Liver (tissue), 9 donors: ENCODE data around the gene TMOD2. TPM values are rescaled to one million over a fixed set of nuclear protein-coding genes. Genes with fewer than 3 reads are reported as not detected.

Experiments
- DNase-seq: peaks from one replicate; pipeline ENCODE4 v3.0.0-alpha.2; 2017; ENCODE audit warnings: low spot score
- H3K27ac ChIP-seq, 2 donors: one replicate each; pipeline ENCODE4 v1.7.0; 2013; ENCODE audit warnings: inconsistent platforms in 2 of 2, low read length in 2 of 2, control low read depth in 1 of 2, low read depth in 1 of 2, mild to moderate bottlenecking in 1 of 2
- H3K27me3 ChIP-seq, 4 donors: one replicate each; pipeline versions ENCODE4 v1.6.1 to v1.7.0; 2013; ENCODE audit warnings: low read length in 3 of 4, inconsistent platforms in 1 of 4, mild to moderate bottlenecking in 1 of 4, moderate library complexity in 1 of 4; ENCODE audit not compliant: control insufficient read depth in 4 of 4, insufficient read depth in 4 of 4
- H3K36me3 ChIP-seq, 4 donors: one replicate each; pipeline versions ENCODE4 v1.6.1 to v1.7.0; 2013; ENCODE audit warnings: low read length in 3 of 4, mild to moderate bottlenecking in 3 of 4, low read depth in 1 of 4, moderate library complexity in 1 of 4; ENCODE audit not compliant: control insufficient read depth in 4 of 4, insufficient read depth in 3 of 4
- H3K4me1 ChIP-seq, 4 donors: one replicate each; pipeline versions ENCODE4 v1.6.1 to v1.7.0; 2013; ENCODE audit warnings: low read length in 3 of 4, mild to moderate bottlenecking in 3 of 4, moderate library complexity in 1 of 4; ENCODE audit not compliant: control insufficient read depth in 4 of 4, insufficient read depth in 4 of 4
- H3K4me3 ChIP-seq, 3 donors: one replicate each; pipeline versions ENCODE4 v1.6.1 to v1.7.0; 2013; ENCODE audit warnings: low read length in 3 of 3, control low read depth in 1 of 3, low read depth in 1 of 3, mild to moderate bottlenecking in 1 of 3
- H3K9ac ChIP-seq, 2 donors: one replicate each; pipeline ENCODE4 v1.7.0; 2013; ENCODE audit warnings: low read length in 2 of 2, mild to moderate bottlenecking in 2 of 2, moderate library complexity in 2 of 2, control low read depth in 1 of 2, low read depth in 1 of 2
- H3K9me3 ChIP-seq, 4 donors: one replicate each; pipeline versions ENCODE4 v1.6.1 to v1.7.0; 2013; ENCODE audit warnings: low read length in 3 of 4; ENCODE audit not compliant: control insufficient read depth in 4 of 4
- EGR1 ChIP-seq, 2 donors: IDR thresholded peaks; 2 replicates each; pipeline ENCODE4 v1.6.1; 2016 to 2018; ENCODE audit warnings: antibody characterized with exemption in 2 of 2, low read depth in 2 of 2
- FOXA2 ChIP-seq: IDR thresholded peaks from 2 replicates; pipeline ENCODE4 v1.6.1; 2016; ENCODE audit warnings: antibody characterized with exemption
- HNF4A ChIP-seq, 2 donors: conservative IDR thresholded peaks; 2 replicates each; pipeline ENCODE4 v1.6.1; 2016; ENCODE audit warnings: antibody characterized with exemption in 2 of 2, mild to moderate bottlenecking in 2 of 2
- HNF4G ChIP-seq: IDR thresholded peaks from 2 replicates; pipeline ENCODE4 v1.6.1; 2016; ENCODE audit warnings: antibody characterized with exemption
- JUND ChIP-seq, 2 donors: IDR thresholded peaks; 2 replicates each; pipeline ENCODE4 v1.6.1; 2016; ENCODE audit warnings: antibody characterized with exemption in 2 of 2
- NR2F2 ChIP-seq: IDR thresholded peaks from 2 replicates; pipeline ENCODE4 v1.6.1; 2016; ENCODE audit warnings: antibody characterized with exemption
- RXRA ChIP-seq, 2 donors: IDR thresholded peaks; 2 replicates each; pipeline ENCODE4 v1.6.1; 2017 to 2018; ENCODE audit warnings: antibody characterized with exemption in 2 of 2, mild to moderate bottlenecking in 1 of 2
- TAF1 ChIP-seq: conservative IDR thresholded peaks from 2 replicates; pipeline ENCODE4 v1.6.1; 2016; ENCODE audit warnings: antibody characterized with exemption, mild to moderate bottlenecking
- YY1 ChIP-seq: IDR thresholded peaks from 2 replicates; pipeline ENCODE4 v1.6.1; 2016; ENCODE audit warnings: antibody characterized with exemption, mild to moderate bottlenecking
- WGBS: extraction: QIAGEN DNeasy Blood & Tissue Kit; methylation state at CpG from one replicate; pipeline ENCODE4 v1.1.7; 2013; 5-methylcytosine and 5-hydroxymethylcytosine counted together
- polyA plus RNA-seq, 2 donors: library from polyadenylated mRNA; stranded (reverse) in 1 of 2; unstranded in 1 of 2; fragments of 200-250 nt in 1 of 2; fragments of >200 nt in 1 of 2; fragmentation: Nextera tagmentation in 1 of 2; extraction: Ambion mirVana in 1 of 2; gene quantifications; one replicate each; pipeline versions ENCODE4 v1.2.1 to v1.2.3, GENCODE V29; 2013 to 2015
- total RNA-seq, 2 donors: library from RNA; depleted of rRNA; stranded (reverse); fragments of >200 nt; gene quantifications; one replicate each; pipeline ENCODE4 v1.2.3, GENCODE V29; 2014
- TF ChIP-seq, protein P1 (sequence below): IDR thresholded peaks from 2 replicates; pipeline ENCODE4 v1.6.1; 2016; ENCODE audit warnings: antibody characterized with exemption
- TF ChIP-seq, protein P2 (sequence below): IDR thresholded peaks from 2 replicates; pipeline ENCODE4 v1.6.1; 2016; ENCODE audit warnings: antibody characterized with exemption
- TF ChIP-seq, protein P3 (sequence below): fragments of 150-350 bp; IDR thresholded peaks from 2 replicates; pipeline ENCODE4 v1.5.1; 2017; ENCODE audit warnings: improper control_type of control experiment, low read depth, low read length; ENCODE audit not compliant: missing input control
- TF ChIP-seq, protein P4 (sequence below): IDR thresholded peaks from 2 replicates; pipeline ENCODE4 v1.6.1; 2016; ENCODE audit warnings: antibody characterized with exemption, mild to moderate bottlenecking
- TF ChIP-seq, protein P5 (sequence below): IDR thresholded peaks from 2 replicates; pipeline ENCODE4 v1.6.1; 2016; ENCODE audit warnings: antibody characterized with exemption
- donor health status: healthy.
- donor health status: healthy.
- donor health status: healthy.
- donor health status: healthy.
- donor health status: healthy.

TMOD2 gene
- total and polyA plus RNA-seq, 4 donors = 0.46 to 2.1 (median 1.1) TPM

DNA sequence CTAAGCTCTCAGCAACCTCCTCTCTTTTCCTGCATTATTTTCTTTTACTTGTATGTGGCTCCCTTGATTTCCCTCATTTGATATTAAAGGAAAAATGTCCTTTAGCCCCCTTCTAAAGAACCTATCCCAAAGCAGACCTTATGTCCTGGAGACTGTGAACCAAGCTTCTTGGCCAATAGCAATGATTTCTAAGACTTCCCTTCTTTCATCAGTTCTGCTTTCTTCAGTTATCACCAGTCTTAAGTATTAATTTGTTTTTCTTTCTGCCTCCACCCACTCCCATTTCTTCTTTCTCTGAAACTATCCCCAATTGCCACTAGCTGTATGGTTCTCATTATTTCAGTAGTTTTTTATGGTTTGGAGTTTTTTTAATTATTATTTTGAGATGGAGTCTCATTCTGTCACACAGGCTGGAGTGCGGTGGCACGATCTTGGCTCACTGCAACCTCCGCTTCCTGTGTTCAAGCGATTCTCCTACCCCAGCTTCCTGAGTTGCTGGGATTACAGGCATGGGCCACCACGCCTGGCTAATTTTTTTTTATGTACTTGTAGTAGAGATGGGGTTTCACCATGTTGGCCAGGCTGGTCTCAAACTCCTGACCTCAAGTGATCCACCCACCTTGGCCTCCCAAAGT is 90.1 kb downstream of the TMOD2 start:
- 71% methylated on average over 5 of the region's 5 CpGs for WGBS
- H3K9me3 ChIP-seq = no peaks in the 10 kb centered on the region
- no peak overlapping the region for H3K9ac ChIP-seq
- no peak overlapping the region for H3K4me3 ChIP-seq
- TF ChIP-seq, protein P1, sequence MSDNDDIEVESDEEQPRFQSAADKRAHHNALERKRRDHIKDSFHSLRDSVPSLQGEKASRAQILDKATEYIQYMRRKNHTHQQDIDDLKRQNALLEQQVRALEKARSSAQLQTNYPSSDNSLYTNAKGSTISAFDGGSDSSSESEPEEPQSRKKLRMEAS = no peak
- TF ChIP-seq YY1 (no peak), NR2F2 (no peak), TAF1 (no peak), HNF4G (no peak), JUND (IDR thresholded peaks at IDR 0.05) (no peak), FOXA2 (no peak), EGR1 (IDR thresholded peaks at IDR 0.05; ENCODE audit: low read depth in 2 of 2) (no peak), HNF4A (conservative IDR thresholded peaks at IDR 0.05) (no peak), RXRA (IDR thresholded peaks at IDR 0.05) (no peak)
- TF ChIP-seq, protein P2, sequence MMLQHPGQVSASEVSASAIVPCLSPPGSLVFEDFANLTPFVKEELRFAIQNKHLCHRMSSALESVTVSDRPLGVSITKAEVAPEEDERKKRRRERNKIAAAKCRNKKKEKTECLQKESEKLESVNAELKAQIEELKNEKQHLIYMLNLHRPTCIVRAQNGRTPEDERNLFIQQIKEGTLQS = no peak
- TF ChIP-seq, protein P3, sequence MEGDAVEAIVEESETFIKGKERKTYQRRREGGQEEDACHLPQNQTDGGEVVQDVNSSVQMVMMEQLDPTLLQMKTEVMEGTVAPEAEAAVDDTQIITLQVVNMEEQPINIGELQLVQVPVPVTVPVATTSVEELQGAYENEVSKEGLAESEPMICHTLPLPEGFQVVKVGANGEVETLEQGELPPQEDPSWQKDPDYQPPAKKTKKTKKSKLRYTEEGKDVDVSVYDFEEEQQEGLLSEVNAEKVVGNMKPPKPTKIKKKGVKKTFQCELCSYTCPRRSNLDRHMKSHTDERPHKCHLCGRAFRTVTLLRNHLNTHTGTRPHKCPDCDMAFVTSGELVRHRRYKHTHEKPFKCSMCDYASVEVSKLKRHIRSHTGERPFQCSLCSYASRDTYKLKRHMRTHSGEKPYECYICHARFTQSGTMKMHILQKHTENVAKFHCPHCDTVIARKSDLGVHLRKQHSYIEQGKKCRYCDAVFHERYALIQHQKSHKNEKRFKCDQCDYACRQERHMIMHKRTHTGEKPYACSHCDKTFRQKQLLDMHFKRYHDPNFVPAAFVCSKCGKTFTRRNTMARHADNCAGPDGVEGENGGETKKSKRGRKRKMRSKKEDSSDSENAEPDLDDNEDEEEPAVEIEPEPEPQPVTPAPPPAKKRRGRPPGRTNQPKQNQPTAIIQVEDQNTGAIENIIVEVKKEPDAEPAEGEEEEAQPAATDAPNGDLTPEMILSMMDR = no peak
- TF ChIP-seq, protein P4, sequence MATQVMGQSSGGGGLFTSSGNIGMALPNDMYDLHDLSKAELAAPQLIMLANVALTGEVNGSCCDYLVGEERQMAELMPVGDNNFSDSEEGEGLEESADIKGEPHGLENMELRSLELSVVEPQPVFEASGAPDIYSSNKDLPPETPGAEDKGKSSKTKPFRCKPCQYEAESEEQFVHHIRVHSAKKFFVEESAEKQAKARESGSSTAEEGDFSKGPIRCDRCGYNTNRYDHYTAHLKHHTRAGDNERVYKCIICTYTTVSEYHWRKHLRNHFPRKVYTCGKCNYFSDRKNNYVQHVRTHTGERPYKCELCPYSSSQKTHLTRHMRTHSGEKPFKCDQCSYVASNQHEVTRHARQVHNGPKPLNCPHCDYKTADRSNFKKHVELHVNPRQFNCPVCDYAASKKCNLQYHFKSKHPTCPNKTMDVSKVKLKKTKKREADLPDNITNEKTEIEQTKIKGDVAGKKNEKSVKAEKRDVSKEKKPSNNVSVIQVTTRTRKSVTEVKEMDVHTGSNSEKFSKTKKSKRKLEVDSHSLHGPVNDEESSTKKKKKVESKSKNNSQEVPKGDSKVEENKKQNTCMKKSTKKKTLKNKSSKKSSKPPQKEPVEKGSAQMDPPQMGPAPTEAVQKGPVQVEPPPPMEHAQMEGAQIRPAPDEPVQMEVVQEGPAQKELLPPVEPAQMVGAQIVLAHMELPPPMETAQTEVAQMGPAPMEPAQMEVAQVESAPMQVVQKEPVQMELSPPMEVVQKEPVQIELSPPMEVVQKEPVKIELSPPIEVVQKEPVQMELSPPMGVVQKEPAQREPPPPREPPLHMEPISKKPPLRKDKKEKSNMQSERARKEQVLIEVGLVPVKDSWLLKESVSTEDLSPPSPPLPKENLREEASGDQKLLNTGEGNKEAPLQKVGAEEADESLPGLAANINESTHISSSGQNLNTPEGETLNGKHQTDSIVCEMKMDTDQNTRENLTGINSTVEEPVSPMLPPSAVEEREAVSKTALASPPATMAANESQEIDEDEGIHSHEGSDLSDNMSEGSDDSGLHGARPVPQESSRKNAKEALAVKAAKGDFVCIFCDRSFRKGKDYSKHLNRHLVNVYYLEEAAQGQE = no peak
- TF ChIP-seq, protein P5, sequence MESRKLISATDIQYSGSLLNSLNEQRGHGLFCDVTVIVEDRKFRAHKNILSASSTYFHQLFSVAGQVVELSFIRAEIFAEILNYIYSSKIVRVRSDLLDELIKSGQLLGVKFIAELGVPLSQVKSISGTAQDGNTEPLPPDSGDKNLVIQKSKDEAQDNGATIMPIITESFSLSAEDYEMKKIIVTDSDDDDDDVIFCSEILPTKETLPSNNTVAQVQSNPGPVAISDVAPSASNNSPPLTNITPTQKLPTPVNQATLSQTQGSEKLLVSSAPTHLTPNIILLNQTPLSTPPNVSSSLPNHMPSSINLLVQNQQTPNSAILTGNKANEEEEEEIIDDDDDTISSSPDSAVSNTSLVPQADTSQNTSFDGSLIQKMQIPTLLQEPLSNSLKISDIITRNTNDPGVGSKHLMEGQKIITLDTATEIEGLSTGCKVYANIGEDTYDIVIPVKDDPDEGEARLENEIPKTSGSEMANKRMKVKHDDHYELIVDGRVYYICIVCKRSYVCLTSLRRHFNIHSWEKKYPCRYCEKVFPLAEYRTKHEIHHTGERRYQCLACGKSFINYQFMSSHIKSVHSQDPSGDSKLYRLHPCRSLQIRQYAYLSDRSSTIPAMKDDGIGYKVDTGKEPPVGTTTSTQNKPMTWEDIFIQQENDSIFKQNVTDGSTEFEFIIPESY = no peak
- no peak for DNase-seq
- peaks cover 7 to 17% (median 11%) of the 10 kb centered on the region in 4 donors for H3K4me1 ChIP-seq
- no peaks in the 10 kb centered on the region for H3K36me3 ChIP-seq
- H3K27me3 ChIP-seq = no peaks in the 10 kb centered on the region
- no peak overlapping the region for H3K27ac ChIP-seq

DNA sequence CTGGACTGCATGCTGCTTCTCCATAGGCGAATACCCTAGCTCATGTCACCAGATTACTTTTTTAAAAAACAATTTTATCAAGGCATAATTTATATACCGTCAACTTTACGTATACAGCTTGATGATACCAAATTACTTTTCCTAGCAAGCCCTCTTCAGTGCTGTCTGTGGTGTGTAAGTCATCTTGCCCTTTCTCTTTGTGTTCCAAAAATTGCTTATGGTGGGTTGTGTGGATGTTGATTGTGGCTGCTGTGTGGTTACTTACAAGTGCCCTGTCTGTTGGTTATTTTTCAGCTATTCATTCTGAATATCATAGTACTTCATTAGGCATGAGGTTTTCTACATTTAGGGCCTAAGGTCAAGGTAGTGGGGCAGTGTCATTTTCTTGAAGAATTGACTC is 90.9 kb downstream of the TMOD2 start:
- Histone ChIP-seq H3K36me3 (no peaks in the 10 kb centered on the region), H3K27me3 (no peaks in the 10 kb centered on the region), H3K9ac (no peak overlapping the region), H3K9me3 (no peaks in the 10 kb centered on the region), H3K4me1 (peaks cover 7 to 17% (median 11%) of the 10 kb centered on the region in 4 donors), H3K4me3 (no peak overlapping the region), H3K27ac (no peak overlapping the region)
- DNase-seq = no peak
- WGBS = 94% methylated on average over 3 of the region's 3 CpGs
- TF ChIP-seq TAF1 (no peak), NR2F2 (no peak), YY1 (no peak), HNF4A (conservative IDR thresholded peaks at IDR 0.05) (no peak), JUND (IDR thresholded peaks at IDR 0.05) (no peak)
- TF ChIP-seq, protein P3 = no peak
- TF ChIP-seq, protein P4 = no peak
- TF ChIP-seq, protein P5 = no peak
